Bronchial epithelial cell (primary cell): Measurements from ENCODE around the gene UQCC2. TPM values are rescaled to one million over a fixed set of nuclear protein-coding genes. Genes with fewer than 3 reads are reported as not detected.

Experiments
- DNase-seq: peaks from one replicate; pipeline ENCODE4 v3.0.0-alpha.2; 2010; ENCODE audit warnings: low read depth
- FAIRE-seq: peaks from 2 replicates; lab custom pipeline; 2011; peaks lifted over from hg19 to GRCh38; lab: Jason Lieb, UNC
- H3K27me3 ChIP-seq: 2 replicates; pipeline ENCODE4 v1.5.1; 2011; ENCODE audit warnings: low read length; ENCODE audit not compliant: control insufficient read depth, insufficient read depth
- H3K36me3 ChIP-seq: 2 replicates; pipeline ENCODE4 v1.5.1; 2011; ENCODE audit warnings: low read length; ENCODE audit not compliant: control insufficient read depth, insufficient read depth
- H3K4me3 ChIP-seq: 2 replicates; pipeline ENCODE4 v1.5.1; 2011; ENCODE audit warnings: mild to moderate bottlenecking, low read depth, low read length, control low read depth
- CTCF ChIP-seq: IDR thresholded peaks from 2 replicates; pipeline ENCODE4 v1.5.1; 2011; ENCODE audit warnings: mild to moderate bottlenecking, moderate library complexity, low read length, control low read depth, inconsistent platforms; ENCODE audit not compliant: insufficient read depth, severe bottlenecking
- total RNA-seq: library from RNA; depleted of rRNA; stranded (reverse); fragments of >200 nt; gene quantifications from 2 replicates; pipeline ENCODE4 v1.2.1, GENCODE V29; 2014

UQCC2 gene
- total RNA-seq, 1 donor from 2014 or later = 47.1 TPM

- peaks cover 13% of the 10 kb centered on the region for H3K36me3 ChIP-seq
- no peak for TF ChIP-seq CTCF
- no peak for DNase-seq
Observed at GRCh38 chr6:33705955-33706725, 5.4 kb downstream of the UQCC2 start.

GRCh38 chr6:33705268-33705885, 6.1 kb downstream of the UQCC2 start:
- DNase-seq = peak; percentile 53
- TF ChIP-seq CTCF = no peak
- Histone ChIP-seq H3K4me3 (no peak overlapping the region), H3K27me3 (no peaks in the 10 kb centered on the region), H3K36me3 (peaks cover 13% of the 10 kb centered on the region)
- FAIRE-seq = no peak

More at GRCh38 chr6:33705955-33706725, 5.4 kb downstream of the UQCC2 start:
- H3K4me3 ChIP-seq = no peak overlapping the region
- no peak for FAIRE-seq
- no peaks in the 10 kb centered on the region for H3K27me3 ChIP-seq

GRCh38 chr6:33704215-33705066, 7.1 kb downstream of the UQCC2 start:
- no peak for TF ChIP-seq CTCF
- Histone ChIP-seq H3K36me3 (peaks cover 13% of the 10 kb centered on the region), H3K4me3 (no peak overlapping the region), H3K27me3 (no peaks in the 10 kb centered on the region)
- no peak for DNase-seq
- no peak for FAIRE-seq

- DNase-seq = peak; percentile 59
- FAIRE-seq = no peak
- TF ChIP-seq CTCF = peak; percentile 75
- peaks cover 10% of the 10 kb centered on the region for H3K36me3 ChIP-seq
- no peaks in the 10 kb centered on the region for H3K27me3 ChIP-seq
- no peak overlapping the region for H3K4me3 ChIP-seq
Observed at GRCh38 chr6:33702345-33702977, 9.0 kb downstream of the UQCC2 start.

- peak; percentile 97 for TF ChIP-seq CTCF
- FAIRE-seq = no peak
- no peaks in the 10 kb centered on the region for H3K27me3 ChIP-seq
- H3K36me3 ChIP-seq = peaks cover 13% of the 10 kb centered on the region
- DNase-seq = peak; percentile 73
- H3K4me3 ChIP-seq = no peak overlapping the region
Observed at GRCh38 chr6:33700391-33701050, 11.0 kb downstream of the UQCC2 start.
